Right cardiac atrium (tissue), 5 donors: ENCODE measurements around the gene FOXRED1. TPM values are rescaled to one million over a fixed set of nuclear protein-coding genes. Genes with fewer than 3 reads are reported as not detected.

Experiments used
- polyA plus RNA-seq: library from polyadenylated mRNA; stranded (reverse); fragments of 200-250 nt; gene quantifications from one replicate; pipeline ENCODE4 v1.2.3, GENCODE V29; 2013
- total RNA-seq, 4 donors: library from RNA; stranded (reverse); fragmentation: NEBNext Ultra II Directional; extraction: Animal tissue kit (Norgen Biotek cat#: 25700); gene quantifications; one replicate each; pipeline ENCODE4 v1.2.1, GENCODE V29; 2021
- donor health status: healthy with polysubstance abuse.
- donor health status: DM: no; HTN: yes; CAD: no.
- donor health status: DM: no; HTN: no; CAD: no.
- donor health status: DM: no; HTN: yes; CAD: no; lungs with severe emphysema.
- donor health status: DM: yes; HTN: yes; CAD: no.

The FOXRED1 gene
- total and polyA plus RNA-seq, 5 donors, result 23.3 to 34.9 (median 26.6) TPM

Other genes starting within 250 kb of the FOXRED1 start
- gene CDON, start 206.3 kb upstream of the FOXRED1 start, total RNA-seq, result 10 to 100 TPM; 18.4 to 32.2 (median 23.5) TPM
- gene CDON, start 206.3 kb upstream of the FOXRED1 start, polyA plus RNA-seq, result 4.4 TPM
- 10 to 100 TPM; 13.5 to 24.0 (median 19.5) TPM for gene RPUSD4, start 57.5 kb upstream of the FOXRED1 start, total RNA-seq
- 12.0 TPM for gene RPUSD4, start 57.5 kb upstream of the FOXRED1 start, polyA plus RNA-seq
- 10 to 100 TPM; 15.8 to 20.5 (median 16.9) TPM for gene FAM118B, start 57.4 kb upstream of the FOXRED1 start, total RNA-seq
- gene FAM118B, start 57.4 kb upstream of the FOXRED1 start, polyA plus RNA-seq, result 12.7 TPM
- 10 to 100 TPM; 65.1 to 85.4 (median 72.0) TPM for gene SRPRA, start 259 bp upstream of the FOXRED1 start, total RNA-seq
- gene SRPRA, start 259 bp upstream of the FOXRED1 start, polyA plus RNA-seq, result 49.6 TPM
- 1 to 10 TPM; 9.3 to 9.7 (median 9.5) TPM for gene TIRAP, start 13.9 kb downstream of the FOXRED1 start, total RNA-seq
- 5.8 TPM for gene TIRAP, start 13.9 kb downstream of the FOXRED1 start, polyA plus RNA-seq
- 10 to 100 TPM in 3 of 4 donors, 1 to 10 TPM in 1; 9.9 to 14.9 (median 10.4) TPM for gene DCPS, start 34.9 kb downstream of the FOXRED1 start, total RNA-seq
- 10.6 TPM for gene DCPS, start 34.9 kb downstream of the FOXRED1 start, polyA plus RNA-seq
- 10 to 100 TPM; 57.3 to 96.9 (median 65.4) TPM for gene ST3GAL4, start 86.5 kb downstream of the FOXRED1 start, total RNA-seq
- gene ST3GAL4, start 86.5 kb downstream of the FOXRED1 start, polyA plus RNA-seq, result 57.5 TPM